GM23338 (cell line): Measurements from ENCODE around the gene PRRG1. TPM values are rescaled to one million over a fixed set of nuclear protein-coding genes. Genes with fewer than 3 reads are reported as not detected.

ENCODE experiments used
- ATAC-seq: fragments of 200-7000 bp; cut with Tn5 transposase; 3 replicates; pipeline ENCODE4 v1.9.1; 2020
- DNase-seq: peaks from one replicate; pipeline ENCODE4 v3.0.0-alpha.2; 2015; ENCODE audit warnings: low spot score
- H2AFZ ChIP-seq: fragments of 200-600 bp; sonication (generic); 2 replicates; pipeline ENCODE4 v1.8.0; 2016; ENCODE audit warnings: antibody characterized with exemption, mild to moderate bottlenecking, moderate library complexity
- H3F3A ChIP-seq: fragments of 200-600 bp; sonication (generic); replicated peaks from 2 replicates; pipeline ENCODE4 v1.8.0; 2017; ENCODE audit warnings: antibody characterized with exemption, mixed run types, low read depth
- H3K27ac ChIP-seq: fragments of 200-600 bp; sonication (generic); 2 replicates; pipeline ENCODE4 v1.6.1; 2016; ENCODE audit warnings: low read depth
- H3K27me3 ChIP-seq: fragments of 200-600 bp; sonication (generic); 2 replicates; pipeline ENCODE4 v1.8.0; 2016; ENCODE audit warnings: mild to moderate bottlenecking, mixed run types, moderate library complexity; ENCODE audit not compliant: insufficient read depth
- H3K36me3 ChIP-seq: fragments of 200-600 bp; sonication (generic); 2 replicates; pipeline ENCODE4 v1.8.0; 2016; ENCODE audit warnings: mild to moderate bottlenecking; ENCODE audit not compliant: insufficient read depth
- H3K4me1 ChIP-seq: fragments of 200-600 bp; sonication (generic); 2 replicates; pipeline ENCODE4 v1.8.0; 2016; ENCODE audit warnings: mild to moderate bottlenecking, moderate library complexity; ENCODE audit not compliant: insufficient read depth
- H3K4me2 ChIP-seq: fragments of 200-600 bp; sonication (generic); 2 replicates; pipeline ENCODE4 v1.7.1; 2017; ENCODE audit warnings: mixed run types
- H3K4me3 ChIP-seq: fragments of 200-600 bp; sonication (generic); 2 replicates; pipeline ENCODE4 v1.6.1; 2016; ENCODE audit warnings: mixed run types
- H3K79me2 ChIP-seq: fragments of 200-600 bp; sonication (generic); replicated peaks from 2 replicates; pipeline ENCODE4 v1.8.0; 2017; ENCODE audit warnings: mild to moderate bottlenecking; ENCODE audit not compliant: insufficient read depth
- H3K9me2 ChIP-seq: fragments of 200-600 bp; sonication (generic); 2 replicates; pipeline ENCODE4 v1.8.0; 2017; ENCODE audit not compliant: insufficient read depth
- H4K20me1 ChIP-seq: fragments of 200-600 bp; sonication (generic); replicated peaks from 2 replicates; pipeline ENCODE4 v1.8.0; 2017; ENCODE audit warnings: mild to moderate bottlenecking; ENCODE audit not compliant: insufficient read depth
- H3K27ac Mint-ChIP-seq: 2 replicates; pipeline ENCODE4 v1.8.0; 2020; ENCODE audit warnings: inconsistent platforms, mild to moderate bottlenecking, moderate library complexity, mixed read lengths
- H3K27me3 Mint-ChIP-seq: 3 replicates; pipeline ENCODE4 v1.8.0; 2022; ENCODE audit warnings: low read depth, mild to moderate bottlenecking, moderate library complexity, mixed read lengths, inconsistent platforms; ENCODE audit not compliant: insufficient read depth, poor library complexity
- H3K36me3 Mint-ChIP-seq: 3 replicates; pipeline ENCODE4 v1.8.0; 2021; ENCODE audit warnings: low read depth, mild to moderate bottlenecking, inconsistent platforms, moderate library complexity, mixed read lengths
- H3K4me1 Mint-ChIP-seq: 3 replicates; pipeline ENCODE4 v1.8.0; 2020; ENCODE audit warnings: mild to moderate bottlenecking, inconsistent platforms, mixed read lengths
- H3K4me3 Mint-ChIP-seq: 3 replicates; pipeline ENCODE4 v1.8.0; 2021; ENCODE audit warnings: moderate library complexity, mild to moderate bottlenecking, inconsistent platforms, mixed read lengths
- H3K9me3 Mint-ChIP-seq: 3 replicates; pipeline ENCODE4 v1.8.0; 2020; ENCODE audit warnings: moderate library complexity, mild to moderate bottlenecking, inconsistent platforms, mixed read lengths
- CREB1 ChIP-seq: fragments of 250-450 bp; sonication (Bioruptor Pico); IDR thresholded peaks from 2 replicates; pipeline ENCODE4 v1.5.0; 2020; ENCODE audit warnings: low read depth, mild to moderate bottlenecking, moderate library complexity
- EZH2 ChIP-seq: fragments of 200-600 bp; sonication (generic); IDR thresholded peaks from one replicate; pipeline ENCODE4 v1.8.0; 2017; ENCODE audit warnings: antibody characterized with exemption, mild to moderate bottlenecking, low read depth; ENCODE audit not compliant: unreplicated experiment
- EZH2phosphoT487 ChIP-seq: fragments of 200-600 bp; sonication (generic); IDR thresholded peaks from one replicate; pipeline ENCODE4 v1.8.1; 2018; ENCODE audit warnings: antibody characterized with exemption; ENCODE audit not compliant: unreplicated experiment
- JUNB ChIP-seq: IDR thresholded peaks from one replicate; pipeline ENCODE4 v1.6.1; 2016; ENCODE audit warnings: antibody characterized with exemption; ENCODE audit not compliant: unreplicated experiment
- NANOG ChIP-seq: IDR thresholded peaks from 2 replicates; pipeline ENCODE4 v1.6.1; 2016; ENCODE audit warnings: antibody characterized with exemption, borderline replicate concordance
- POLR2AphosphoS5 ChIP-seq: IDR thresholded peaks from 2 replicates; pipeline ENCODE4 v1.6.1; 2016; ENCODE audit warnings: antibody characterized with exemption, low read depth
- STAT1 ChIP-seq: IDR thresholded peaks from one replicate; pipeline ENCODE4 v1.6.1; 2016; ENCODE audit warnings: antibody characterized with exemption; ENCODE audit not compliant: unreplicated experiment
- ZNF114 ChIP-seq: fragments of 250-450 bp; sonication (Bioruptor Pico); IDR thresholded peaks from 2 replicates; pipeline ENCODE4 v1.5.0; 2020; ENCODE audit warnings: mild to moderate bottlenecking, moderate library complexity
- ZNF331 ChIP-seq: fragments of 250-450 bp; sonication (Bioruptor Pico); IDR thresholded peaks from 2 replicates; pipeline ENCODE4 v1.5.0; 2020; ENCODE audit warnings: low read depth, mild to moderate bottlenecking, moderate library complexity
- polyA plus RNA-seq: library from polyadenylated mRNA; unstranded; fragments of >200 nt; fragmentation: Nextera tagmentation; extraction: Ambion mirVana; gene quantifications from 2 replicates; pipeline ENCODE4 v1.2.1, GENCODE V29; 2016
- total RNA-seq: library from RNA; depleted of rRNA; stranded (reverse); fragments of >200 nt; shearing (Covaris generic); gene quantifications from 2 replicates; pipeline ENCODE4 v1.2.3, GENCODE V29; 2014
- TF ChIP-seq, protein P1 (sequence below), 2 experiments: fragments of 200-600 bp in 1 of 2; sonication (generic) in 1 of 2; conservative IDR thresholded peaks; 2 replicates each; pipeline versions ENCODE4 v1.5.1 to v1.6.1; 2016 to 2017; ENCODE audit warnings: antibody characterized with exemption in 2 of 2, low read depth in 2 of 2, mild to moderate bottlenecking in 2 of 2, moderate library complexity in 1 of 2
- TF ChIP-seq, protein P2 (sequence below): IDR thresholded peaks from 2 replicates; pipeline ENCODE4 v1.6.1; 2016; ENCODE audit warnings: antibody characterized with exemption
- TF ChIP-seq, protein P3 (sequence below): IDR thresholded peaks from one replicate; pipeline ENCODE4 v1.6.1; 2018; ENCODE audit warnings: antibody characterized with exemption; ENCODE audit not compliant: unreplicated experiment
- TF ChIP-seq, protein P4 (sequence below): fragments of 250-450 bp; sonication (Bioruptor Pico); IDR thresholded peaks from 2 replicates; pipeline ENCODE4 v1.5.0; 2020; ENCODE audit warnings: mild to moderate bottlenecking, moderate library complexity

Gene PRRG1
- total and polyA plus RNA-seq, 2 experiments from 2014 or later = 3.8 to 10.8 TPM

DNA sequence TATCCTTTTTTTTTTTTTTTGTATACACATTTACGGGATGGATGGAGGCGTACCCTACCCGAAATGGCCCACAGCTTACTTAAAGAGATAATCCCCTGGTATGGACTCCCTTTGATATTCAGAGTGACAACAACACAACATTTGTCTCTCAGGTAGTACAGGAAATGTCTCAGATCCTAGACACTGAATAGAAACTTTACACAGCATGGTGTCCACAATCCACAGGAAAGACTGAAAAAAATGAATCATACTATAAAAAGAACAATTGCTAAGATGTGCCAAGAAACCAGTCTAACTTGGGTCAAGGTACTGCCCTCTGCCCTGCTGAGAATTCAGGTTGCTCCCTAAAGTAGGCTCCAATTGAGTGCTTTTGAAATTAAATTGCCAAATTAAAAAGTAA lies 121.5 kb downstream of the PRRG1 start:
- Mint-ChIP-seq H3K9me3 (no peaks in the 10 kb centered on the region), H3K4me3 (no peak overlapping the region), H3K27me3 (peaks cover 2% of the 10 kb centered on the region), H3K4me1 (peaks cover 23% of the 10 kb centered on the region), H3K36me3 (peaks cover 6% of the 10 kb centered on the region; the same call in 2 of the 3 replicates), H3K27ac (no peak overlapping the region)
- Histone ChIP-seq H2AFZ (no peak overlapping the region), H3K4me2 (no peak overlapping the region), H3K36me3 (no peaks in the 10 kb centered on the region), H3K79me2 (no peaks in the 10 kb centered on the region), H3K4me3 (no peak overlapping the region), H4K20me1 (no peaks in the 10 kb centered on the region), H3K4me1 (peaks cover 20% of the 10 kb centered on the region), H3K27ac (no peak overlapping the region), H3F3A (no peaks in the 10 kb centered on the region), H3K27me3 (no peaks in the 10 kb centered on the region), H3K9me2 (no peaks in the 10 kb centered on the region)
- no peak for ATAC-seq
- DNase-seq = no peak
- TF ChIP-seq EZH2 = no peak
- TF ChIP-seq JUNB = no peak
- no peak for TF ChIP-seq ZNF114 (CRISPR knock-in tag)
- no peak for TF ChIP-seq CREB1
- TF ChIP-seq STAT1 = no peak
- no peak for TF ChIP-seq ZNF331 (CRISPR knock-in tag)
- TF ChIP-seq, protein P1, sequence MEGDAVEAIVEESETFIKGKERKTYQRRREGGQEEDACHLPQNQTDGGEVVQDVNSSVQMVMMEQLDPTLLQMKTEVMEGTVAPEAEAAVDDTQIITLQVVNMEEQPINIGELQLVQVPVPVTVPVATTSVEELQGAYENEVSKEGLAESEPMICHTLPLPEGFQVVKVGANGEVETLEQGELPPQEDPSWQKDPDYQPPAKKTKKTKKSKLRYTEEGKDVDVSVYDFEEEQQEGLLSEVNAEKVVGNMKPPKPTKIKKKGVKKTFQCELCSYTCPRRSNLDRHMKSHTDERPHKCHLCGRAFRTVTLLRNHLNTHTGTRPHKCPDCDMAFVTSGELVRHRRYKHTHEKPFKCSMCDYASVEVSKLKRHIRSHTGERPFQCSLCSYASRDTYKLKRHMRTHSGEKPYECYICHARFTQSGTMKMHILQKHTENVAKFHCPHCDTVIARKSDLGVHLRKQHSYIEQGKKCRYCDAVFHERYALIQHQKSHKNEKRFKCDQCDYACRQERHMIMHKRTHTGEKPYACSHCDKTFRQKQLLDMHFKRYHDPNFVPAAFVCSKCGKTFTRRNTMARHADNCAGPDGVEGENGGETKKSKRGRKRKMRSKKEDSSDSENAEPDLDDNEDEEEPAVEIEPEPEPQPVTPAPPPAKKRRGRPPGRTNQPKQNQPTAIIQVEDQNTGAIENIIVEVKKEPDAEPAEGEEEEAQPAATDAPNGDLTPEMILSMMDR (conservative IDR thresholded peaks at IDR 0.05; ENCODE audit: low read depth in 2 of 2) = no peak
- TF ChIP-seq, protein P2, sequence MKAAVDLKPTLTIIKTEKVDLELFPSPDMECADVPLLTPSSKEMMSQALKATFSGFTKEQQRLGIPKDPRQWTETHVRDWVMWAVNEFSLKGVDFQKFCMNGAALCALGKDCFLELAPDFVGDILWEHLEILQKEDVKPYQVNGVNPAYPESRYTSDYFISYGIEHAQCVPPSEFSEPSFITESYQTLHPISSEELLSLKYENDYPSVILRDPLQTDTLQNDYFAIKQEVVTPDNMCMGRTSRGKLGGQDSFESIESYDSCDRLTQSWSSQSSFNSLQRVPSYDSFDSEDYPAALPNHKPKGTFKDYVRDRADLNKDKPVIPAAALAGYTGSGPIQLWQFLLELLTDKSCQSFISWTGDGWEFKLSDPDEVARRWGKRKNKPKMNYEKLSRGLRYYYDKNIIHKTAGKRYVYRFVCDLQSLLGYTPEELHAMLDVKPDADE = no peak
- TF ChIP-seq EZH2phosphoT487 = no peak
- TF ChIP-seq, protein P3, sequence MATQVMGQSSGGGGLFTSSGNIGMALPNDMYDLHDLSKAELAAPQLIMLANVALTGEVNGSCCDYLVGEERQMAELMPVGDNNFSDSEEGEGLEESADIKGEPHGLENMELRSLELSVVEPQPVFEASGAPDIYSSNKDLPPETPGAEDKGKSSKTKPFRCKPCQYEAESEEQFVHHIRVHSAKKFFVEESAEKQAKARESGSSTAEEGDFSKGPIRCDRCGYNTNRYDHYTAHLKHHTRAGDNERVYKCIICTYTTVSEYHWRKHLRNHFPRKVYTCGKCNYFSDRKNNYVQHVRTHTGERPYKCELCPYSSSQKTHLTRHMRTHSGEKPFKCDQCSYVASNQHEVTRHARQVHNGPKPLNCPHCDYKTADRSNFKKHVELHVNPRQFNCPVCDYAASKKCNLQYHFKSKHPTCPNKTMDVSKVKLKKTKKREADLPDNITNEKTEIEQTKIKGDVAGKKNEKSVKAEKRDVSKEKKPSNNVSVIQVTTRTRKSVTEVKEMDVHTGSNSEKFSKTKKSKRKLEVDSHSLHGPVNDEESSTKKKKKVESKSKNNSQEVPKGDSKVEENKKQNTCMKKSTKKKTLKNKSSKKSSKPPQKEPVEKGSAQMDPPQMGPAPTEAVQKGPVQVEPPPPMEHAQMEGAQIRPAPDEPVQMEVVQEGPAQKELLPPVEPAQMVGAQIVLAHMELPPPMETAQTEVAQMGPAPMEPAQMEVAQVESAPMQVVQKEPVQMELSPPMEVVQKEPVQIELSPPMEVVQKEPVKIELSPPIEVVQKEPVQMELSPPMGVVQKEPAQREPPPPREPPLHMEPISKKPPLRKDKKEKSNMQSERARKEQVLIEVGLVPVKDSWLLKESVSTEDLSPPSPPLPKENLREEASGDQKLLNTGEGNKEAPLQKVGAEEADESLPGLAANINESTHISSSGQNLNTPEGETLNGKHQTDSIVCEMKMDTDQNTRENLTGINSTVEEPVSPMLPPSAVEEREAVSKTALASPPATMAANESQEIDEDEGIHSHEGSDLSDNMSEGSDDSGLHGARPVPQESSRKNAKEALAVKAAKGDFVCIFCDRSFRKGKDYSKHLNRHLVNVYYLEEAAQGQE = no peak
- no peak for TF ChIP-seq NANOG
- TF ChIP-seq, protein P4, sequence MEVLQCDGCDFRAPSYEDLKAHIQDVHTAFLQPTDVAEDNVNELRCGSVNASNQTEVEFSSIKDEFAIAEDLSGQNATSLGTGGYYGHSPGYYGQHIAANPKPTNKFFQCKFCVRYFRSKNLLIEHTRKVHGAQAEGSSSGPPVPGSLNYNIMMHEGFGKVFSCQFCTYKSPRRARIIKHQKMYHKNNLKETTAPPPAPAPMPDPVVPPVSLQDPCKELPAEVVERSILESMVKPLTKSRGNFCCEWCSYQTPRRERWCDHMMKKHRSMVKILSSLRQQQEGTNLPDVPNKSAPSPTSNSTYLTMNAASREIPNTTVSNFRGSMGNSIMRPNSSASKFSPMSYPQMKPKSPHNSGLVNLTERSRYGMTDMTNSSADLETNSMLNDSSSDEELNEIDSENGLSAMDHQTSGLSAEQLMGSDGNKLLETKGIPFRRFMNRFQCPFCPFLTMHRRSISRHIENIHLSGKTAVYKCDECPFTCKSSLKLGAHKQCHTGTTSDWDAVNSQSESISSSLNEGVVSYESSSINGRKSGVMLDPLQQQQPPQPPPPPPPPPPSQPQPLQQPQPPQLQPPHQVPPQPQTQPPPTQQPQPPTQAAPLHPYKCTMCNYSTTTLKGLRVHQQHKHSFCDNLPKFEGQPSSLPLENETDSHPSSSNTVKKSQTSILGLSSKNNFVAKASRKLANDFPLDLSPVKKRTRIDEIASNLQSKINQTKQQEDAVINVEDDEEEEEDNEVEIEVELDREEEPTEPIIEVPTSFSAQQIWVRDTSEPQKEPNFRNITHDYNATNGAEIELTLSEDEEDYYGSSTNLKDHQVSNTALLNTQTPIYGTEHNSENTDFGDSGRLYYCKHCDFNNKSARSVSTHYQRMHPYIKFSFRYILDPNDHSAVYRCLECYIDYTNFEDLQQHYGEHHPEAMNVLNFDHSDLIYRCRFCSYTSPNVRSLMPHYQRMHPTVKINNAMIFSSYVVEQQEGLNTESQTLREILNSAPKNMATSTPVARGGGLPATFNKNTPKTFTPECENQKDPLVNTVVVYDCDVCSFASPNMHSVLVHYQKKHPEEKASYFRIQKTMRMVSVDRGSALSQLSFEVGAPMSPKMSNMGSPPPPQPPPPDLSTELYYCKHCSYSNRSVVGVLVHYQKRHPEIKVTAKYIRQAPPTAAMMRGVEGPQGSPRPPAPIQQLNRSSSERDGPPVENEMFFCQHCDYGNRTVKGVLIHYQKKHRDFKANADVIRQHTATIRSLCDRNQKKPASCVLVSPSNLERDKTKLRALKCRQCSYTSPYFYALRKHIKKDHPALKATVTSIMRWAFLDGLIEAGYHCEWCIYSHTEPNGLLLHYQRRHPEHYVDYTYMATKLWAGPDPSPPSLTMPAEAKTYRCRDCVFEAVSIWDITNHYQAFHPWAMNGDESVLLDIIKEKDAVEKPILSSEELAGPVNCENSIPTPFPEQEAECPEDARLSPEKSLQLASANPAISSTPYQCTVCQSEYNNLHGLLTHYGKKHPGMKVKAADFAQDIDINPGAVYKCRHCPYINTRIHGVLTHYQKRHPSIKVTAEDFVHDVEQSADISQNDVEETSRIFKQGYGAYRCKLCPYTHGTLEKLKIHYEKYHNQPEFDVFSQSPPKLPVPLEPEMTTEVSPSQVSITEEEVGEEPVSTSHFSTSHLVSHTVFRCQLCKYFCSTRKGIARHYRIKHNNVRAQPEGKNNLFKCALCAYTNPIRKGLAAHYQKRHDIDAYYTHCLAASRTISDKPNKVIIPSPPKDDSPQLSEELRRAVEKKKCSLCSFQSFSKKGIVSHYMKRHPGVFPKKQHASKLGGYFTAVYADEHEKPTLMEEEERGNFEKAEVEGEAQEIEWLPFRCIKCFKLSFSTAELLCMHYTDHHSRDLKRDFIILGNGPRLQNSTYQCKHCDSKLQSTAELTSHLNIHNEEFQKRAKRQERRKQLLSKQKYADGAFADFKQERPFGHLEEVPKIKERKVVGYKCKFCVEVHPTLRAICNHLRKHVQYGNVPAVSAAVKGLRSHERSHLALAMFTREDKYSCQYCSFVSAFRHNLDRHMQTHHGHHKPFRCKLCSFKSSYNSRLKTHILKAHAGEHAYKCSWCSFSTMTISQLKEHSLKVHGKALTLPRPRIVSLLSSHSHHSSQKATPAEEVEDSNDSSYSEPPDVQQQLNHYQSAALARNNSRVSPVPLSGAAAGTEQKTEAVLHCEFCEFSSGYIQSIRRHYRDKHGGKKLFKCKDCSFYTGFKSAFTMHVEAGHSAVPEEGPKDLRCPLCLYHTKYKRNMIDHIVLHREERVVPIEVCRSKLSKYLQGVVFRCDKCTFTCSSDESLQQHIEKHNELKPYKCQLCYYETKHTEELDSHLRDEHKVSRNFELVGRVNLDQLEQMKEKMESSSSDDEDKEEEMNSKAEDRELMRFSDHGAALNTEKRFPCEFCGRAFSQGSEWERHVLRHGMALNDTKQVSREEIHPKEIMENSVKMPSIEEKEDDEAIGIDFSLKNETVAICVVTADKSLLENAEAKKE (CRISPR knock-in tag) = no peak
- TF ChIP-seq POLR2AphosphoS5 = no peak
